Endodermal cell (in vitro differentiated cells): ENCODE results near the gene CBR3. TPM values are rescaled to one million over a fixed set of nuclear protein-coding genes. Genes with fewer than 3 reads are reported as not detected.

ENCODE experiments used
- DNase-seq: peaks from one replicate; pipeline ENCODE4 v3.0.0-alpha.2; 2017
- H3K27ac ChIP-seq: 2 replicates; pipeline ENCODE4 v1.5.1; 2013; ENCODE audit warnings: mild to moderate bottlenecking, low read depth, low read length, moderate library complexity
- H3K27me3 ChIP-seq: 2 replicates; pipeline ENCODE4 v1.6.1; 2013; ENCODE audit warnings: mild to moderate bottlenecking, low read length, moderate library complexity; ENCODE audit not compliant: insufficient read depth, control insufficient read depth, poor library complexity, severe bottlenecking
- H3K36me3 ChIP-seq: 2 replicates; pipeline ENCODE4 v1.7.0; 2013; ENCODE audit warnings: mild to moderate bottlenecking, low read length, moderate library complexity; ENCODE audit not compliant: control insufficient read depth, insufficient read depth
- H3K4me1 ChIP-seq: one replicate; pipeline ENCODE4 v1.7.0; 2013; ENCODE audit warnings: low read length; ENCODE audit not compliant: control insufficient read depth, insufficient read depth
- H3K4me3 ChIP-seq: 2 replicates; pipeline ENCODE4 v1.5.1; 2013; ENCODE audit warnings: mild to moderate bottlenecking, low read length, moderate library complexity
- H3K9ac ChIP-seq: 2 replicates; pipeline ENCODE4 v1.6.1; 2013; ENCODE audit warnings: mild to moderate bottlenecking, low read length, moderate library complexity; ENCODE audit not compliant: poor library complexity, severe bottlenecking; ENCODE audit errors: extremely low read depth
- H3K9me3 ChIP-seq: 2 replicates; pipeline ENCODE4 v1.6.1; 2013; ENCODE audit warnings: mild to moderate bottlenecking, low read length, moderate library complexity; ENCODE audit not compliant: control insufficient read depth
- H3K27ac Mint-ChIP-seq: 2 replicates; pipeline ENCODE4 v1.8.0; 2020; ENCODE audit warnings: mixed read lengths
- H3K27me3 Mint-ChIP-seq: 2 replicates; pipeline ENCODE4 v1.8.0; 2021; ENCODE audit warnings: mild to moderate bottlenecking, mixed read lengths; ENCODE audit not compliant: insufficient read depth
- H3K36me3 Mint-ChIP-seq: 2 replicates; pipeline ENCODE4 v1.8.0; 2020; ENCODE audit warnings: low read depth, mixed read lengths
- H3K4me1 Mint-ChIP-seq: 2 replicates; pipeline ENCODE4 v1.8.0; 2020; ENCODE audit warnings: mixed read lengths
- H3K4me3 Mint-ChIP-seq: 2 replicates; pipeline ENCODE4 v1.8.0; 2020; ENCODE audit warnings: mild to moderate bottlenecking, moderate library complexity, mixed read lengths
- H3K9me3 Mint-ChIP-seq: 2 replicates; pipeline ENCODE4 v1.8.0; 2020; ENCODE audit warnings: mild to moderate bottlenecking, mixed read lengths
- WGBS, 2 experiments: methylation state at CpG; one replicate each; pipeline versions ENCODE4 v1.1.5 to v1.1.7; 2013; ENCODE audit warnings: missing lambda C conversion rate in 2 of 2, mixed read lengths in 1 of 2; ENCODE audit not compliant: insufficient coverage in 1 of 2, insufficient read length in 1 of 2; 5-methylcytosine and 5-hydroxymethylcytosine counted together
- total RNA-seq, 2 donors: library from RNA; stranded (reverse); fragmentation: NEBNext Ultra II Directional in 1 of 2; extraction: Animal tissue kit (Norgen Biotek cat#: 25700) in 1 of 2; gene quantifications; 2 replicates in 1 of 2; 3 replicates in 1 of 2; pipeline ENCODE4 v1.2.1, GENCODE V29; 2021
- TF ChIP-seq, protein P1 (sequence below): fragments of 200-600 bp; sonication (generic); conservative IDR thresholded peaks from 2 replicates; pipeline ENCODE4 v1.5.0; 2021; ENCODE audit warnings: antibody characterized with exemption, mild to moderate bottlenecking

Gene CBR3
- total RNA-seq, 2 donors from 2014 or later = not detected

DNA sequence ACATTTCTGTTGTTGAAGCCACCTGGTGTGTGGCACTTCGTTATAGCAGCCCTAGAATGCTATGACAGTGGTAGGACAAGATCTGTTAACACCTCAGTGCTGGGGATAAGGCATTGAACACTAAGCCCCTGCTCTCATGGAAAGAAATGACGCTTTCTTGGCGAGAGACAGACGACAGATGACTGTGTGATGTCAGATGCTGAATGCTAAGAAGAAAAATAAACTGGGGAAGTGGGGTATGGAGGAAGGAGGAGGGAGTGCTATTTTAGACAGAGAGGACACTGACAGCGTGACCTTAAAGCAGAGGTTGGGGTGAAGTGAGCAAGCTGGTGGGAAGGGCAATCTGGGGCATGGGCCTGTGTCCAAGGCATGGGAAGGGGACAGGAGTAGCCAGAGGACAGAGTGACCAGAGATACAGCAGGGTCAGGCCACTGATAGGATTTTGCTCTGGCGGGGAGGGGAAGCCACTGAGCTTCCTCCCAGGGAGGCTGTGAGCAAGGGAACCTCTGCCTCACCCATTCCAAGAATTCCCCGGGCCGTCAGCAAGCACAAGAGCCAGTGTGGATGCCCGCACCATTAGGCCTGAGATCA, 37.0 kb downstream of the CBR3 start:
- DNase-seq = no peak
- no peak overlapping the region for H3K4me3 Mint-ChIP-seq
- no peak overlapping the region for H3K27ac ChIP-seq
- H3K9ac ChIP-seq = no peak overlapping the region
- H3K9me3 Mint-ChIP-seq = no peaks in the 10 kb centered on the region
- no peaks in the 10 kb centered on the region for H3K27me3 ChIP-seq
- TF ChIP-seq, protein P1, sequence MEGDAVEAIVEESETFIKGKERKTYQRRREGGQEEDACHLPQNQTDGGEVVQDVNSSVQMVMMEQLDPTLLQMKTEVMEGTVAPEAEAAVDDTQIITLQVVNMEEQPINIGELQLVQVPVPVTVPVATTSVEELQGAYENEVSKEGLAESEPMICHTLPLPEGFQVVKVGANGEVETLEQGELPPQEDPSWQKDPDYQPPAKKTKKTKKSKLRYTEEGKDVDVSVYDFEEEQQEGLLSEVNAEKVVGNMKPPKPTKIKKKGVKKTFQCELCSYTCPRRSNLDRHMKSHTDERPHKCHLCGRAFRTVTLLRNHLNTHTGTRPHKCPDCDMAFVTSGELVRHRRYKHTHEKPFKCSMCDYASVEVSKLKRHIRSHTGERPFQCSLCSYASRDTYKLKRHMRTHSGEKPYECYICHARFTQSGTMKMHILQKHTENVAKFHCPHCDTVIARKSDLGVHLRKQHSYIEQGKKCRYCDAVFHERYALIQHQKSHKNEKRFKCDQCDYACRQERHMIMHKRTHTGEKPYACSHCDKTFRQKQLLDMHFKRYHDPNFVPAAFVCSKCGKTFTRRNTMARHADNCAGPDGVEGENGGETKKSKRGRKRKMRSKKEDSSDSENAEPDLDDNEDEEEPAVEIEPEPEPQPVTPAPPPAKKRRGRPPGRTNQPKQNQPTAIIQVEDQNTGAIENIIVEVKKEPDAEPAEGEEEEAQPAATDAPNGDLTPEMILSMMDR = no peak
- H3K36me3 ChIP-seq = no peaks in the 10 kb centered on the region
- peaks cover 7% of the 10 kb centered on the region for H3K36me3 Mint-ChIP-seq
- no peaks in the 10 kb centered on the region for H3K4me1 ChIP-seq
- 90 to 92% methylated on average over 7 to 9 of the region's 9 CpGs for WGBS, 2 experiments
- no peak overlapping the region for H3K4me3 ChIP-seq
- H3K4me1 Mint-ChIP-seq = peaks cover 10% of the 10 kb centered on the region
- no peaks in the 10 kb centered on the region for H3K9me3 ChIP-seq
- no peak overlapping the region for H3K27ac Mint-ChIP-seq
- H3K27me3 Mint-ChIP-seq = no peaks in the 10 kb centered on the region

DNA sequence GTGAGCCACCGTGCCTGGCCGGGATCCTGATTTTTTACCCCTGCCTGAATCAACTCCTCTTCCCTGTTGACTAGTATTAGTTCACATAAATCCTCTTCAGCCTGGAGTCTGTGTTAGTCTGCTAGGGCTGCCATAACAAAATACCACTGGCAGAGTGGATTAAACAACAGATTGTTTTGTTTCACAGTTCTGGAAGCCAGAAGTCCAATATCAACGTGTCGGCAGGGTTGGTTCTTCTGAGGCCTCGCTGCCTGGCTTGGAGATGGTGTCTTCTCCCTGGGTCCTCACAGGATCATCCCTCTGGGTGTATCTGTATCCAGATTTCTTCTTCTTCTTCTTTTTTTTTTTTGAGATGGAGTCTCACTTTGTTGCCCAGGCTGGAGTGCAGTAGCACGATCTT, 39.9 kb downstream of the CBR3 start:
- WGBS, 2 experiments = 83 to 98% methylated on average over 3 to 6 of the region's 6 CpGs
- no peak overlapping the region for H3K27ac ChIP-seq
- peaks cover 8% of the 10 kb centered on the region for H3K4me1 Mint-ChIP-seq
- H3K27me3 Mint-ChIP-seq = no peaks in the 10 kb centered on the region
- no peaks in the 10 kb centered on the region for H3K9me3 ChIP-seq
- H3K9me3 Mint-ChIP-seq = no peaks in the 10 kb centered on the region
- H3K36me3 ChIP-seq = no peaks in the 10 kb centered on the region
- no peaks in the 10 kb centered on the region for H3K27me3 ChIP-seq
- TF ChIP-seq, protein P1 = no peak
- no peak overlapping the region for H3K4me3 ChIP-seq
- peaks cover 4% of the 10 kb centered on the region for H3K36me3 Mint-ChIP-seq
- H3K4me1 ChIP-seq = no peaks in the 10 kb centered on the region
- H3K4me3 Mint-ChIP-seq = no peak overlapping the region
- no peak overlapping the region for H3K9ac ChIP-seq
- DNase-seq = no peak
- no peak overlapping the region for H3K27ac Mint-ChIP-seq

DNA sequence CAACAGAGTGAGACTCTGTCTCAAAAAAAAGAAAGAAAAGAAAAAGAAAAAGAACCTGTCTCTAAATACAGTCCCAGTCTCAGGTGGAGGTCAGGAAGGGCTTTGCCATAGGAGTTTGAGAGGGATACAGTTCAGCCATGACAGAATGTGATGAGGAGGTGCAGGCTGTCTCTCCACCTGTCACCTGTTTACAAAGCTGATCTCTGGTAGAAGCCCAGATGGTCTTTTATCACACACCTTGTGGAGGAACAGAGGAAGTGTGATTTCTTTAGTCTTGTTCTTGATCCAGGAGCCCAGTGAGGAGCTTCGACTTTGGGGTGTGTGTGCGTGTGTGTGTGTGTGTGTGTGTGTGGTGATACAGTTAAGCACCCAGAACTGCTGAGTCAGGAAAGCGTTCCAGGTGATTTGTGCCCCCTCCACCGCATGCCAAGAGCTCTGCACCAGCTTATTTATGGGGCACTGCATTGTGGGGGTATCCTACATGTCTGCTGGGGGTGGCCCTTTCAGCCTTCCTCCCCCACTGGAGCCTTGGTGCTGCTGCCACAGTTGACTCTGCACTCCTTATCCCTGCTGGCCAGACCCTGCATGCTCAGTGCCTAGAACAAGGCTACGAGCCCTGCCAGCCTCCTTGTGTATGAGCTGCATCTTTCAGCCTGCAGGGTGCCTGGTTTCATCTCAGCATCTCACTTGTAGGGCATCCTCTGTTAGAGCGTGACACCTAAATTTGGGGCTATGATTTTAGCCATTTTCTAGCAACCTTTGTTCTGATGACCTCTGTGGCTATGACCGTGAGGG, 41.1 kb downstream of the CBR3 start:
- no peaks in the 10 kb centered on the region for H3K27me3 ChIP-seq
- no peaks in the 10 kb centered on the region for H3K4me1 ChIP-seq
- Mint-ChIP-seq H3K9me3 (no peaks in the 10 kb centered on the region), H3K4me3 (no peak overlapping the region), H3K36me3 (peaks cover 2% of the 10 kb centered on the region), H3K27me3 (no peaks in the 10 kb centered on the region), H3K4me1 (peaks cover 8% of the 10 kb centered on the region), H3K27ac (no peak overlapping the region)
- H3K4me3 ChIP-seq = no peak overlapping the region
- H3K9ac ChIP-seq = no peak overlapping the region
- no peak overlapping the region for H3K27ac ChIP-seq
- H3K36me3 ChIP-seq = no peaks in the 10 kb centered on the region
- 91 to 96% methylated on average over 4 to 7 of the region's 7 CpGs for WGBS, 2 experiments
- no peak for DNase-seq
- TF ChIP-seq, protein P1 = no peak
- H3K9me3 ChIP-seq = no peaks in the 10 kb centered on the region
